ENCODE results near the gene NEXN. TPM values are rescaled to one million over a fixed set of nuclear protein-coding genes. Genes with fewer than 3 reads are reported as not detected.
A peak's percentile ranks its signal among the peaks of the same experiment; 100 is the strongest.

Gene NEXN
- total and polyA plus RNA-seq, 2 of the 8 experiments (the other 6 are each of a cell fraction or from before 2014, with no cell fraction given): 0.20 to 2.9 TPM

DNA sequence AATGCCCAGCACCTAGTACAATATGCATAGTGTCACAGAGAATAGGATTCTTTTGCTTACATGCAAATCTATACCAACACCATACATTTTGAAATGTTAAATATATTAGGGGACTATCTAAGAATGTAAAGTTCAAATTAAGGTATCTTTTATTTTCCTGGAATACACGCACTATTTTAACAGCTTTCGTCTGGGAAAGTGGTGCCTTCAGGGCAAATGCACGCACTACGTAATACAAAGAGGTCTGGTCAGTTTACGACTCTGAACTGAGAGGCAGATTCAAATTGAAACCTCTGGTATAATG lies 89.5 kb downstream of the NEXN start:
- peak overlapping the region; percentile 99; the same call in 1 of the 2 replicates for H2BK5ac ChIP-seq (ENCODE audit: low read depth, low read length)
- no peak overlapping the region for H2BK120ac ChIP-seq (replicated peaks; ENCODE audit: low read depth, low read length)
- H3K4me3 ChIP-seq (ENCODE audit: extremely low read depth in 1 of 4, insufficient read depth in 2 of 4, low read depth in 3 of 4, low read length in 4 of 4): peak overlapping the region; percentile 95 to 100 (median 99)
- H2BK12ac ChIP-seq (ENCODE audit: low read depth, low read length): no peak overlapping the region; the same call in 1 of the 2 replicates
- no peak overlapping the region for H3K4ac ChIP-seq (replicated peaks; ENCODE audit: insufficient read length, low read depth, low read length)
- WGBS, 2 experiments (ENCODE audit: extremely low coverage in 1 of 2, insufficient coverage in 1 of 2, insufficient read length in 1 of 2, insufficient replicate concordance in 2 of 2, low coverage in 1 of 2, low lambda C conversion rate in 2 of 2, missing lambda C conversion rate in 1 of 2): 0% methylated on average over 5 of the region's 5 CpGs; no CpG with 5 or more reads in 1 of the 2 experiments
- H2BK20ac ChIP-seq (ENCODE audit: low read length): no peak overlapping the region
- no peak overlapping the region for H3K23ac ChIP-seq (ENCODE audit: insufficient read length)
- no peak overlapping the region for H3K18ac ChIP-seq (ENCODE audit: extremely low read depth, low read length)
- H3K27ac ChIP-seq (ENCODE audit: low read depth, low read length): peak overlapping the region; percentile 98
- peaks cover 7% of the 10 kb centered on the region; the same call in 1 of the 2 replicates for H3K23me2 ChIP-seq (ENCODE audit: low read depth, low read length)
- H2AK5ac ChIP-seq (ENCODE audit: low read depth, low read length): no peak overlapping the region; the same call in 1 of the 2 replicates
- no peak overlapping the region for H2AFZ ChIP-seq (ENCODE audit: low read length)
- FAIRE-seq: no peak
- H3K14ac ChIP-seq (ENCODE audit: insufficient read length): no peak overlapping the region
- H4K91ac ChIP-seq (replicated peaks; ENCODE audit: insufficient read length, low read length): no peak overlapping the region
- no peak overlapping the region for H3K56ac ChIP-seq (replicated peaks; ENCODE audit: insufficient read length, low read depth, low read length)
- peaks cover 14 to 26% of the 10 kb centered on the region in 2 experiments for H4K20me1 ChIP-seq (replicated peaks in 1 of 2; ENCODE audit: control insufficient read depth in 1 of 2, insufficient read depth in 2 of 2, low read length in 2 of 2)
- no peak overlapping the region for H2BK15ac ChIP-seq (ENCODE audit: low read length)
- H4K8ac ChIP-seq (ENCODE audit: extremely low read depth, insufficient read depth, low read length): no peak overlapping the region
- CTCF ChIA-PET (ENCODE audit: partially characterized antibody): interaction anchor here (0.8 to 3.5 kb wide), 5 partner anchors 9 to 136 kb away, joined by 3 to 20 read pairs (median 3); partner anchors contain the start of gene NEXN
- peaks cover 0 to 15% (median 6%) of the 10 kb centered on the region in 4 experiments; a peak in 4 of 7 replicates for H3K4me1 ChIP-seq (replicated peaks in 1 of 4; ENCODE audit: control insufficient read depth in 3 of 4, insufficient read depth in 4 of 4, low read length in 3 of 4)
- no peak overlapping the region for H4K5ac ChIP-seq (ENCODE audit: insufficient read length, low read depth, low read length)
- no peak for DNase-seq (ENCODE audit: low read depth in 1 of 2, low spot score in 2 of 2)
- peak overlapping the region; percentile 100 for H3K9ac ChIP-seq (replicated peaks in 1 of 4; ENCODE audit: extremely low read depth in 1 of 4, low read depth in 3 of 4, low read length in 3 of 4)
- peaks cover 47 to 95% of the 10 kb centered on the region in 2 experiments for H3K79me2 ChIP-seq (ENCODE audit: control insufficient read depth in 1 of 2, insufficient read depth in 2 of 2, low read length in 2 of 2)
- H3K27me3 ChIP-seq (replicated peaks in 1 of 4; ENCODE audit: control insufficient read depth in 3 of 4, extremely low read depth in 1 of 4, insufficient read depth in 3 of 4, low read length in 3 of 4): no peaks in the 10 kb centered on the region
- H3K36me3 ChIP-seq (ENCODE audit: control insufficient read depth in 2 of 4, insufficient read depth in 4 of 4, low read length in 3 of 4): peaks cover 0 to 36% (median 0%) of the 10 kb centered on the region in 4 experiments; a peak in 2 of 8 replicates
- H3K9me3 ChIP-seq (ENCODE audit: insufficient read depth in 2 of 2, low read depth in 1 of 2, low read length in 1 of 2): no peaks in the 10 kb centered on the region
- POLR2A ChIA-PET (ENCODE audit: partially characterized antibody): interaction anchor here (0.9 to 9.3 kb wide), 30 partner anchors 11 to 296 kb away, joined by 3 to 180 read pairs (median 5); partner anchors contain the start of genes DNAJB4, GIPC2, NEXN and ZZZ3
- no peaks in the 10 kb centered on the region; the same call in 1 of the 2 replicates for H3K79me1 ChIP-seq (ENCODE audit: low read depth, low read length)
- peak overlapping the region; percentile 73 to 78 for H3K4me2 ChIP-seq (ENCODE audit: insufficient read depth in 1 of 2, low read depth in 2 of 2, low read length in 2 of 2)
- TF ChIP-seq RBBP5 (IDR thresholded peaks at IDR 0.05; ENCODE audit: borderline replicate concordance, low read depth, low read length): no peak
- TF ChIP-seq CHD1 (IDR thresholded peaks at IDR 0.05; ENCODE audit: low read depth, low read length): no peak; the same call in 1 of the 2 replicates
- TF ChIP-seq CBX5 (IDR thresholded peaks at IDR 0.05; ENCODE audit: low read depth, low read length): no peak
- TF ChIP-seq BCL11A (IDR thresholded peaks at IDR 0.05; ENCODE audit: low read depth in 2 of 2, low read length in 2 of 2): no peak
- TF ChIP-seq, protein P1, sequence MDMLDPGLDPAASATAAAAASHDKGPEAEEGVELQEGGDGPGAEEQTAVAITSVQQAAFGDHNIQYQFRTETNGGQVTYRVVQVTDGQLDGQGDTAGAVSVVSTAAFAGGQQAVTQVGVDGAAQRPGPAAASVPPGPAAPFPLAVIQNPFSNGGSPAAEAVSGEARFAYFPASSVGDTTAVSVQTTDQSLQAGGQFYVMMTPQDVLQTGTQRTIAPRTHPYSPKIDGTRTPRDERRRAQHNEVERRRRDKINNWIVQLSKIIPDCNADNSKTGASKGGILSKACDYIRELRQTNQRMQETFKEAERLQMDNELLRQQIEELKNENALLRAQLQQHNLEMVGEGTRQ (IDR thresholded peaks at IDR 0.05; ENCODE audit: low read length): no peak
- TF ChIP-seq, protein P2, sequence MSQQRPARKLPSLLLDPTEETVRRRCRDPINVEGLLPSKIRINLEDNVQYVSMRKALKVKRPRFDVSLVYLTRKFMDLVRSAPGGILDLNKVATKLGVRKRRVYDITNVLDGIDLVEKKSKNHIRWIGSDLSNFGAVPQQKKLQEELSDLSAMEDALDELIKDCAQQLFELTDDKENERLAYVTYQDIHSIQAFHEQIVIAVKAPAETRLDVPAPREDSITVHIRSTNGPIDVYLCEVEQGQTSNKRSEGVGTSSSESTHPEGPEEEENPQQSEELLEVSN (IDR thresholded peaks at IDR 0.05): no peak
- TF ChIP-seq SP4 (IDR thresholded peaks at IDR 0.05; ENCODE audit: low read length): no peak
- no peak for TF ChIP-seq YY1 (IDR thresholded peaks at IDR 0.05; ENCODE audit: low read depth, low read length)
- TF ChIP-seq EZH2 (IDR thresholded peaks at IDR 0.05; ENCODE audit: low read depth, low read length, severe bottlenecking): no peak
- TF ChIP-seq SRF (IDR thresholded peaks at IDR 0.05; ENCODE audit: low read depth, low read length): no peak
- no peak for TF ChIP-seq KDM4A (IDR thresholded peaks at IDR 0.05; ENCODE audit: low read depth, low read length, severe bottlenecking)
- TF ChIP-seq TCF12 (IDR thresholded peaks at IDR 0.05; ENCODE audit: low read depth, low read length): no peak
